T-cell (primary cell): ENCODE measurements around the gene NRN1. TPM values are rescaled to one million over a fixed set of nuclear protein-coding genes. Genes with fewer than 3 reads are reported as not detected.

Experiments
- ATAC-seq, 4 experiments: fragments of 200-7000 bp in 3 of 4; fragments of 150-1000 bp in 1 of 4; cut with Tn5 transposase; replicated peaks in 1 of 4; 1 replicate in 3 of 4; 2 replicates in 1 of 4; pipeline ENCODE4 v1.10.0; 2021; ENCODE audit warnings: moderate library complexity in 3 of 4, mild to moderate bottlenecking in 2 of 4, moderate number of reproducible peaks in 1 of 4
- CTCF ChIA-PET, 2 donors: fragments of 300-600 bp; sonication (Branson Sonifier 250); formaldehyde crosslinking; loops; one replicate each; lab custom pipeline; 2022; ENCODE audit warnings: antibody characterized with exemption in 2 of 2; lab: Charles Lee
- POLR2A ChIA-PET, 2 donors: fragments of 300-600 bp; sonication (Branson Sonifier 250); formaldehyde crosslinking; loops; one replicate each; lab custom pipeline; 2022; ENCODE audit warnings: antibody characterized with exemption in 2 of 2; lab: Charles Lee
- DNase-seq, 35 experiments: peaks; one replicate each; pipeline versions ENCODE4 v3.0.0 to v3.0.0-alpha.2; 2013 to 2023
- H3K27ac ChIP-seq: one replicate; pipeline ENCODE4 v1.5.1; 2013; ENCODE audit warnings: low read length
- H3K27me3 ChIP-seq, 2 experiments: replicated peaks in 1 of 2; 1 replicate in 1 of 2; 2 replicates in 1 of 2; pipeline versions ENCODE4 v1.6.1 to v1.7.0; 2013; ENCODE audit warnings: low read length in 1 of 2, mixed read lengths in 1 of 2; ENCODE audit not compliant: control insufficient read depth in 2 of 2, insufficient read depth in 2 of 2; ENCODE audit errors: extremely low read depth in 1 of 2
- H3K36me3 ChIP-seq, 2 donors: 1 replicate in 1 of 2; 2 replicates in 1 of 2; pipeline versions ENCODE4 v1.6.1 to v1.7.0; 2013; ENCODE audit warnings: low read length in 1 of 2; ENCODE audit not compliant: control insufficient read depth in 2 of 2, insufficient read depth in 1 of 2; ENCODE audit errors: extremely low read depth in 1 of 2
- H3K4me1 ChIP-seq, 2 experiments: 1 replicate in 1 of 2; 2 replicates in 1 of 2; pipeline versions ENCODE4 v1.6.1 to v1.7.0; 2013; ENCODE audit warnings: low read length in 2 of 2, mixed read lengths in 1 of 2; ENCODE audit not compliant: insufficient read depth in 2 of 2, control insufficient read depth in 1 of 2; ENCODE audit errors: extremely low read depth in 1 of 2
- H3K4me3 ChIP-seq, 2 donors: 1 replicate in 1 of 2; 2 replicates in 1 of 2; pipeline versions ENCODE4 v1.5.1 to v1.7.0; 2013; ENCODE audit warnings: mild to moderate bottlenecking in 2 of 2, low read length in 1 of 2, moderate library complexity in 1 of 2; ENCODE audit not compliant: control insufficient read depth in 1 of 2; ENCODE audit errors: extremely low read depth in 1 of 2
- H3K9me3 ChIP-seq: 2 replicates; pipeline ENCODE4 v1.7.0; 2013
- H3K27ac Mint-ChIP-seq, 2 donors: one replicate each; pipeline ENCODE4 v1.8.0; 2020 to 2021; ENCODE audit warnings: mild to moderate bottlenecking in 2 of 2, mixed read lengths in 2 of 2
- H3K27me3 Mint-ChIP-seq, 2 donors: one replicate each; pipeline ENCODE4 v1.8.0; 2021 to 2022; ENCODE audit warnings: mixed read lengths in 2 of 2
- H3K36me3 Mint-ChIP-seq: one replicate; pipeline ENCODE4 v1.8.0; 2021; ENCODE audit warnings: mixed read lengths
- H3K4me1 Mint-ChIP-seq, 3 donors: one replicate each; pipeline ENCODE4 v1.8.0; 2020 to 2022; ENCODE audit warnings: mixed read lengths in 3 of 3, mild to moderate bottlenecking in 1 of 3
- H3K4me3 Mint-ChIP-seq, 3 donors: one replicate each; pipeline ENCODE4 v1.8.0; 2020 to 2022; ENCODE audit warnings: mild to moderate bottlenecking in 3 of 3, mixed read lengths in 3 of 3, moderate library complexity in 3 of 3
- H3K9me3 Mint-ChIP-seq, 3 donors: one replicate each; pipeline ENCODE4 v1.8.0; 2020 to 2022; ENCODE audit warnings: mixed read lengths in 3 of 3
- WGBS: methylation state at CpG from one replicate; pipeline ENCODE4 v1.1.5; 2013; ENCODE audit warnings: missing lambda C conversion rate; ENCODE audit not compliant: insufficient coverage; 5-methylcytosine and 5-hydroxymethylcytosine counted together
- total RNA-seq, 35 experiments: library from RNA in 6 of 35; stranded (reverse) in 6 of 35; fragments of 120-200 nt in 1 of 35; gene quantifications; one replicate each; pipeline versions ENCODE4 v1.2.1 to v1.2.4 and lab custom pipeline; 2013 to 2026

The NRN1 gene
- total RNA-seq, 5 donors from 2014 or later (not counting 1 experiment from before 2014, with no cell fraction given) = 0.13 to 0.33 TPM; not detected in 3

DNA sequence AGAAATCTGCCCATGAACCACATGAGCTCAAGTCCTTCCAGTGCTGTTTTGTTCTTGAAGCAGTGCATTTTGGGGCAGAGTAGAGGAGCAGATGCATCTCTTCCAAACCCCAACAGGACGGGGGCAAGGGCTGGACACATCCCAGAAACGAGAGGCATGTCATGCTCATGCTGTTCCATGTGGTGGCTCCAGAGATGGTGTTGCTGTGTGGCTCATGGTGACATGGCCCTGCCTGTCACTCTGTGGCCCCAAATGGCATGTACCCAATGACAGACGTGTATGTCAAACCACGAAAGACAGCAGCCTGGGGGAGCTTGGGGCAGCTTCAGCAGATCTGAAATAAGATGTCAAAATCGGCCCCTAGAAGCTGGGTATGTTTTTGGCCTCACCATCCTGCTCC lies 46.3 kb downstream of the NRN1 start:
- no peaks in the 10 kb centered on the region for H3K4me1 Mint-ChIP-seq
- H3K27ac ChIP-seq = no peak overlapping the region
- H3K4me3 Mint-ChIP-seq = no peak overlapping the region
- no peak overlapping the region for H3K4me3 ChIP-seq
- no peaks in the 10 kb centered on the region for H3K36me3 ChIP-seq
- POLR2A ChIA-PET = interaction anchor here (0.7 to 0.8 kb wide), 2 partner anchors 36 to 385 kb away, joined by 3 read pairs; no protein-coding TSS in a partner anchor
- H3K4me1 ChIP-seq = no peaks in the 10 kb centered on the region
- no peaks in the 10 kb centered on the region for H3K36me3 Mint-ChIP-seq
- peaks cover 3 to 12% of the 10 kb centered on the region in 2 donors for H3K27me3 Mint-ChIP-seq
- no peak for DNase-seq
- H3K27me3 ChIP-seq = peaks cover 0 to 15% of the 10 kb centered on the region in 2 experiments
- CTCF ChIA-PET = no interaction called here
- ATAC-seq = no peak
- no peaks in the 10 kb centered on the region for H3K9me3 ChIP-seq
- WGBS = 61% methylated on average over 5 of the region's 5 CpGs
- H3K27ac Mint-ChIP-seq = no peak overlapping the region
- H3K9me3 Mint-ChIP-seq = no peaks in the 10 kb centered on the region

DNA sequence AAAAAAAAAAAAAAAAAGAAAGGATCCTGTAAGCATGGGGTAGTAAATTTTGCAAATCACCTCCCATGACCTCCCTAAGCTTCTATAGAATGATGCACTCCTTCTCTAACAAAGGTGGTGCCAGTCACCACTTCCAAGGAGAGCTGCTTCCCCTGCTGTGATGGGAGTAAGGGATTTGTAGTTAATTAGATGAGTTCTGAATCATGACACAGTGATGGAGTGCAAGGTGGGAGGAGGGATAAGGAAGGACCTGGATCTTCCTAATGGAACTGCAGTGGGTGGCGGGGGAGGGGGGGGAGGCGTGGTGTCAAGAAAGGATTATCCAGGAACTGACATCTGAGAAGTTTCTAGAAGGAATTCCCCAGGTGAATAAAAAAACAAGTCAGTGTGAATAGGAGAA lies 47.8 kb downstream of the NRN1 start:
- H3K9me3 Mint-ChIP-seq = no peaks in the 10 kb centered on the region
- no peak for DNase-seq
- no peak overlapping the region for H3K27ac ChIP-seq
- no peaks in the 10 kb centered on the region for H3K36me3 ChIP-seq
- WGBS = 92% methylated on average over 2 of the region's 2 CpGs
- H3K4me3 ChIP-seq = no peak overlapping the region
- H3K27me3 Mint-ChIP-seq = peaks cover 3 to 10% of the 10 kb centered on the region in 2 donors
- H3K4me3 Mint-ChIP-seq = no peak overlapping the region
- ChIA-PET CTCF (no interaction called here), POLR2A (no interaction called here)
- H3K9me3 ChIP-seq = no peaks in the 10 kb centered on the region
- no peak for ATAC-seq
- H3K4me1 ChIP-seq = no peaks in the 10 kb centered on the region
- no peaks in the 10 kb centered on the region for H3K4me1 Mint-ChIP-seq
- peaks cover 0 to 15% of the 10 kb centered on the region in 2 experiments for H3K27me3 ChIP-seq
- H3K36me3 Mint-ChIP-seq = no peaks in the 10 kb centered on the region
- H3K27ac Mint-ChIP-seq = no peak overlapping the region

DNA sequence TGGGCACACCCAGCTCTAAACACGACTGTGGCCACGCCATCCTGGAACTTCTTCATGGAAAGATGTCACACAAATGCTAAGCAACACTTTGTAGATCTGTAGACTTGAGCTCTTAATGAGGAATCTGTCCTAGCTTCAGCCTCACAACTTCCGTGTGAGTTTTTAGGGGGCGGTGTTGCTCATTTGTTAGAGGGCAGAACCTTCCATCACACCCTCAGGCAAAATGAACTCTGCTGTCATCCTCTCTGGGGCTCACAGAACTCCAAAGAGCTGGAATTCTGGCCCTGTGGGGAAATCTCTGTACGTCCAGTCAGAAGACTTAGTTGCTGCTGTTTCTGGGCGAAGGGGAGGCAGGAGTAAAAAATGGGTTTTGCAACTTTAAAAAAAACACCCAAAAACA lies 49.8 kb downstream of the NRN1 start:
- CTCF ChIA-PET = no interaction called here

DNA sequence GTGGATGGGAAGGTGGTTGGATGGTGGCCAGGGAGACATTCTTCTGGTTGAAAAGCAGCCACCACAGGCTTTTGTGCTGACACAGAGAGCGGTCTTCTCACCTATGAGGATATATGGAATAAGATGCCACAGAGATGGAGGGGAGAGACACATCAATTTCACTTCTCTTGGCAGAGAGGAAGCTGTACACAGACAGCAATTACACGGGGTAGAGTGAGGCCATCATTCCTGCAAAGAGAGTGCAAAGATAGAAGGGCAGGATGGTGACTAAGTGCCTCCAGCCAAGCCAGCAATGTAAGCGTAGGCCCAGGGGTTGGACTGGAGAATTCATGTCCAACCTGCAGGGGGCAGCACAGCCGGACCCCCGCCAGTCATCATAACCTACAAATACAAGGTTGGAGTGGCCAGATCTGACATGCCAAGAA lies 56.4 kb downstream of the NRN1 start:
- no peak overlapping the region for H3K27ac Mint-ChIP-seq
- ATAC-seq = no peak
- no peak overlapping the region for H3K4me3 Mint-ChIP-seq
- Histone ChIP-seq H3K4me1 (no peaks in the 10 kb centered on the region), H3K9me3 (no peaks in the 10 kb centered on the region), H3K27me3 (no peaks in the 10 kb centered on the region), H3K4me3 (no peak overlapping the region), H3K27ac (no peak overlapping the region), H3K36me3 (no peaks in the 10 kb centered on the region)
- H3K4me1 Mint-ChIP-seq = no peaks in the 10 kb centered on the region
- CTCF ChIA-PET = no interaction called here
- no peaks in the 10 kb centered on the region for H3K9me3 Mint-ChIP-seq
- DNase-seq = peak in 4 of 35 experiments; percentile 1 to 21 (median 2)
- H3K36me3 Mint-ChIP-seq = no peaks in the 10 kb centered on the region
- 30% methylated on average over 4 of the region's 5 CpGs for WGBS
- POLR2A ChIA-PET = no interaction called here
- peaks cover 7 to 22% of the 10 kb centered on the region in 2 donors for H3K27me3 Mint-ChIP-seq

More for the DNA sequence above, 49.8 kb downstream of the NRN1 start:
- Mint-ChIP-seq H3K9me3 (no peaks in the 10 kb centered on the region), H3K27me3 (peaks cover 10 to 14% of the 10 kb centered on the region in 2 donors), H3K4me1 (no peaks in the 10 kb centered on the region), H3K27ac (no peak overlapping the region), H3K4me3 (no peak overlapping the region), H3K36me3 (no peaks in the 10 kb centered on the region)
- Histone ChIP-seq H3K36me3 (no peaks in the 10 kb centered on the region), H3K27ac (no peak overlapping the region), H3K9me3 (no peaks in the 10 kb centered on the region), H3K27me3 (peaks cover 0 to 15% of the 10 kb centered on the region in 2 experiments), H3K4me1 (no peaks in the 10 kb centered on the region), H3K4me3 (no peak overlapping the region)
- POLR2A ChIA-PET = interaction anchor here in 1 of 2 donors (0.6 kb wide), 1 partner anchor 1158 kb away, joined by 3 read pairs; no protein-coding TSS in a partner anchor
- DNase-seq (no peak), ATAC-seq (no peak)
- no CpG with 5 or more reads among the region's 6 CpGs for WGBS
